H4 (cell line): Measurements from ENCODE around the gene TBC1D24. TPM values are rescaled to one million over a fixed set of nuclear protein-coding genes. Genes with fewer than 3 reads are reported as not detected.
A peak's percentile ranks its signal among the peaks of the same experiment; 100 is the strongest.

Source experiments
- DNase-seq: peaks from one replicate; pipeline ENCODE4 v3.0.0-alpha.2; 2015; ENCODE audit warnings: low spot score
- total RNA-seq: library from RNA; depleted of rRNA; stranded (reverse); fragments of >200 nt; shearing (Covaris generic); gene quantifications from 2 replicates; pipeline ENCODE4 v1.2.3, GENCODE V29; 2014

TBC1D24 gene
- total RNA-seq, 1 experiment from 2014 or later = 5.6 TPM

GRCh38 chr16:2498531-2499253, 23.8 kb downstream of the TBC1D24 start:
- DNase-seq = no peak

- no peak for DNase-seq
These were observed 24.5 kb downstream of the TBC1D24 start for GRCh38 chr16:2499454-2499853.

GRCh38 chr16:2499890-2500429, 25.0 kb downstream of the TBC1D24 start:
- no peak for DNase-seq

GRCh38 chr16:2500430-2500917, 25.5 kb downstream of the TBC1D24 start:
- DNase-seq = no peak

GRCh38 chr16:2500918-2501750, 26.2 kb downstream of the TBC1D24 start:
- peak; percentile 50 for DNase-seq

GRCh38 chr16:2501946-2502895, 27.3 kb downstream of the TBC1D24 start:
- no peak for DNase-seq

- DNase-seq = no peak
These were observed 30.8 kb downstream of the TBC1D24 start for GRCh38 chr16:2505695-2506094.

GRCh38 chr16:2507052-2507659, 32.2 kb downstream of the TBC1D24 start:
- no peak for DNase-seq

- DNase-seq = no peak
These were observed 32.7 kb downstream of the TBC1D24 start for GRCh38 chr16:2507665-2508064.

- no peak for DNase-seq
These were observed 33.9 kb downstream of the TBC1D24 start for GRCh38 chr16:2508722-2509400.

- no peak for DNase-seq
These were observed 36.3 kb downstream of the TBC1D24 start for GRCh38 chr16:2511128-2511800.

GRCh38 chr16:2511996-2512734, 37.2 kb downstream of the TBC1D24 start:
- DNase-seq = no peak

GRCh38 chr16:2512735-2513404, 37.9 kb downstream of the TBC1D24 start:
- no peak for DNase-seq

GRCh38 chr16:2513405-2514332, 38.7 kb downstream of the TBC1D24 start, which contains the start of gene ATP6V0C:
TSS of gene ATP6V0C (plus strand) at chr16:2513952. CDS start at chr16:2514104, 152 bp downstream.
- DNase-seq = peak; percentile 72

GRCh38 chr16:2514333-2515179, 39.6 kb downstream of the TBC1D24 start:
- no peak for DNase-seq

- no peak for DNase-seq
These were observed 40.4 kb downstream of the TBC1D24 start for GRCh38 chr16:2515180-2515851.
